ENCODE measurements around the gene FOXO3. TPM values are rescaled to one million over a fixed set of nuclear protein-coding genes. Genes with fewer than 3 reads are reported as not detected.
A peak's percentile ranks its signal among the peaks of the same experiment; 100 is the strongest.

FOXO3 gene
- total and polyA plus RNA-seq, 2 of the 13 experiments (the other 11 are each of a cell fraction or from before 2014, with no cell fraction given): 16.0 to 22.5 TPM

DNA sequence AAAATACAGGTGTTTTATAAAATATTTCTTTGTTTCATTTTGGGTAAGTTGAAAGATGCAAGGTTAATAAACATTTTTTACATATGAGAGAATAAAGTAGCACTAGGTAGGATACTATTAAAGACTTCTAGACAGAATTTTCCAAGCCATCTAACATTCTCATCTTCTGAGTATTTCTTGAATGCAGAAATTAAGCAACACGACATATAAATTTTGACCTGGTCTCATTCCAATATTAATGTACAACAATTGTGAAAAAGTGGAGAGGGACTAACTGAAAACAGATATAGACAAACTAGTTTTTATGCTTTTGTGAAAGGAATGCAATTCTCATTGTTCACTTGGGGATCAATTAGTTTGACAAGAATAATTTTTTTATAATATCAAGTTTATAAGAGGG is 11.5 kb upstream of the FOXO3 start:
- intact Hi-C loops (cut with micrococcal nuclease; ENCODE audit: unreplicated experiment) (no loop called here), in situ Hi-C loops (cut with HindIII; ENCODE audit: extremely low pct_ligation_motif_present, low pct_unique_long_range_greater_than_20kb) (no loop called here)
- no peaks in the 10 kb centered on the region for H3K9me3 ChIP-seq (ENCODE audit: low read length)
- ChIA-PET POLR2A (no interaction called here), CTCF (ENCODE audit: low intra/inter-chr PET ratio, low total read pairs) (no interaction called here)
- H3K36me3 ChIP-seq (replicated peaks in 1 of 2; ENCODE audit: control insufficient read depth in 1 of 2, insufficient read depth in 2 of 2, low read length in 2 of 2): no peaks in the 10 kb centered on the region
- DNase-seq (ENCODE audit: low spot score): no peak
- no peak for ATAC-seq
- H3K79me2 ChIP-seq (ENCODE audit: insufficient read depth, low read length): no peaks in the 10 kb centered on the region
- no peak for TF ChIP-seq SALL1 (CRISPR knock-in tag; IDR thresholded peaks at IDR 0.05)
- TF ChIP-seq MEF2D (CRISPR knock-in tag; IDR thresholded peaks at IDR 0.05): no peak
- TF ChIP-seq, protein P1, sequence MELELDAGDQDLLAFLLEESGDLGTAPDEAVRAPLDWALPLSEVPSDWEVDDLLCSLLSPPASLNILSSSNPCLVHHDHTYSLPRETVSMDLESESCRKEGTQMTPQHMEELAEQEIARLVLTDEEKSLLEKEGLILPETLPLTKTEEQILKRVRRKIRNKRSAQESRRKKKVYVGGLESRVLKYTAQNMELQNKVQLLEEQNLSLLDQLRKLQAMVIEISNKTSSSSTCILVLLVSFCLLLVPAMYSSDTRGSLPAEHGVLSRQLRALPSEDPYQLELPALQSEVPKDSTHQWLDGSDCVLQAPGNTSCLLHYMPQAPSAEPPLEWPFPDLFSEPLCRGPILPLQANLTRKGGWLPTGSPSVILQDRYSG (CRISPR knock-in tag; IDR thresholded peaks at IDR 0.05): no peak
- TF ChIP-seq ELF3 (CRISPR knock-in tag; IDR thresholded peaks at IDR 0.05): no peak
- no peak for TF ChIP-seq TBX2 (CRISPR knock-in tag; IDR thresholded peaks at IDR 0.05; ENCODE audit: borderline replicate concordance)
- TF ChIP-seq POGZ (CRISPR knock-in tag; IDR thresholded peaks at IDR 0.05): no peak
- no peak for TF ChIP-seq ZNF234 (CRISPR knock-in tag; conservative IDR thresholded peaks at IDR 0.05)
- TF ChIP-seq ZNF20 (CRISPR knock-in tag; IDR thresholded peaks at IDR 0.05): no peak
- no peak overlapping the region for H3K4me3 ChIP-seq (replicated peaks in 1 of 3; ENCODE audit: insufficient read depth in 1 of 3, low read depth in 2 of 3, low read length in 3 of 3)
- no peak for FAIRE-seq
- no peak overlapping the region for H3K4me2 ChIP-seq (ENCODE audit: low read depth, low read length)
- no peaks in the 10 kb centered on the region for H4K20me1 ChIP-seq (ENCODE audit: insufficient read depth, low read length)
- BruUV-seq (replicated peaks): no TSS peak
- no peak overlapping the region for H3K9ac ChIP-seq (ENCODE audit: insufficient read depth, low read depth, low read length)
- H3K27ac ChIP-seq (ENCODE audit: extremely low read length, insufficient read depth, low read length): no peak overlapping the region
- 0 out of 2 replicates have a peak, but pooled peaks cover 1% of the 10 kb centered on the region for H3K4me1 ChIP-seq (ENCODE audit: insufficient read depth, low read length)
- H2AFZ ChIP-seq (ENCODE audit: low read length): no peak overlapping the region
- 85% methylated on average over 1 of the region's 1 CpG for WGBS (ENCODE audit: low lambda C conversion rate)
- no peaks in the 10 kb centered on the region for H3K27me3 ChIP-seq (ENCODE audit: control insufficient read depth in 1 of 2, insufficient read depth in 2 of 2, low read length in 2 of 2)

DNA sequence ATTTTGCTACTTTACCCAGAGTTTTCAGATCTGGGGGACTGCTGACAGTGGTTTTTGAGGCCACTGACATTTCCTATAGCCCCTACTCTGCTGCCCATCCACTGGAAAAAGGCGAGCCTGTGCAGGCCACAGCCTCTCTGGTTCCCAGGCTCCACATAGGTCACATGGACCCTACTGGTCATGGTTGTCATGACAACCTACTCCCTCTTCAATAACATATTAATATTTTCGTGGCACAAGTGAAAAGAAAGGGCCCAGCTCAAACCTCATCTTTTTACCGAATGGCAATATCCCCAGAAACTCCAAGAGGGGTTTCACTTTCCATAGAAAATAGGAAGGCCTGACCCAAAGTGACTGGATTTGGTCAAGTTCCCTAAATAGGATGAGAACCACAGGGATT is 11.0 kb upstream of the FOXO3 start:
- intact Hi-C loops (cut with micrococcal nuclease; ENCODE audit: unreplicated experiment): no loop called here
- peak; percentile 41; the same call in 1 of the 3 replicates for ATAC-seq

More for the DNA sequence above, 11.0 kb upstream of the FOXO3 start:
- no peaks in the 10 kb centered on the region for H3K27me3 ChIP-seq (ENCODE audit: control insufficient read depth in 1 of 2, insufficient read depth in 2 of 2, low read length in 2 of 2)
- H3K9ac ChIP-seq (ENCODE audit: insufficient read depth, low read depth, low read length): no peak overlapping the region
- no peak for FAIRE-seq
- H3K27ac ChIP-seq (ENCODE audit: extremely low read length, insufficient read depth, low read length): no peak overlapping the region
- no peak overlapping the region for H3K4me2 ChIP-seq (ENCODE audit: low read depth, low read length)
- ChIA-PET CTCF (ENCODE audit: low intra/inter-chr PET ratio, low total read pairs) (no interaction called here), POLR2A (no interaction called here)
- H3K79me2 ChIP-seq (ENCODE audit: insufficient read depth, low read length): no peaks in the 10 kb centered on the region
- no TSS peak for BruUV-seq (replicated peaks)
- DNase-seq (ENCODE audit: low spot score): no peak
- H2AFZ ChIP-seq (ENCODE audit: low read length): no peak overlapping the region
- in situ Hi-C loops (cut with HindIII; ENCODE audit: extremely low pct_ligation_motif_present, low pct_unique_long_range_greater_than_20kb): no loop called here
- 64% methylated on average over 3 of the region's 3 CpGs for WGBS (ENCODE audit: low lambda C conversion rate)
- no peaks in the 10 kb centered on the region for H3K36me3 ChIP-seq (replicated peaks in 1 of 2; ENCODE audit: control insufficient read depth in 1 of 2, insufficient read depth in 2 of 2, low read length in 2 of 2)
- H3K4me3 ChIP-seq (replicated peaks in 1 of 3; ENCODE audit: insufficient read depth in 1 of 3, low read depth in 2 of 3, low read length in 3 of 3): no peak overlapping the region
- no peaks in the 10 kb centered on the region for H4K20me1 ChIP-seq (ENCODE audit: insufficient read depth, low read length)
- H3K9me3 ChIP-seq (ENCODE audit: low read length): no peaks in the 10 kb centered on the region
- TF ChIP-seq AKAP8 (CRISPR knock-in tag; IDR thresholded peaks at IDR 0.05) (no peak), ESRRA (CRISPR knock-in tag; IDR thresholded peaks at IDR 0.05; ENCODE audit: low read depth) (no peak), ZNF761 (CRISPR knock-in tag; conservative IDR thresholded peaks at IDR 0.05) (no peak), RFX1 (IDR thresholded peaks at IDR 0.05) (peak; percentile 59; the same call in 1 of the 2 replicates)
- TF ChIP-seq, protein P2, sequence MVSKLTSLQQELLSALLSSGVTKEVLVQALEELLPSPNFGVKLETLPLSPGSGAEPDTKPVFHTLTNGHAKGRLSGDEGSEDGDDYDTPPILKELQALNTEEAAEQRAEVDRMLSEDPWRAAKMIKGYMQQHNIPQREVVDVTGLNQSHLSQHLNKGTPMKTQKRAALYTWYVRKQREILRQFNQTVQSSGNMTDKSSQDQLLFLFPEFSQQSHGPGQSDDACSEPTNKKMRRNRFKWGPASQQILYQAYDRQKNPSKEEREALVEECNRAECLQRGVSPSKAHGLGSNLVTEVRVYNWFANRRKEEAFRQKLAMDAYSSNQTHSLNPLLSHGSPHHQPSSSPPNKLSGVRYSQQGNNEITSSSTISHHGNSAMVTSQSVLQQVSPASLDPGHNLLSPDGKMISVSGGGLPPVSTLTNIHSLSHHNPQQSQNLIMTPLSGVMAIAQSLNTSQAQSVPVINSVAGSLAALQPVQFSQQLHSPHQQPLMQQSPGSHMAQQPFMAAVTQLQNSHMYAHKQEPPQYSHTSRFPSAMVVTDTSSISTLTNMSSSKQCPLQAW (CRISPR knock-in tag; IDR thresholded peaks at IDR 0.05): no peak
- TF ChIP-seq, protein P3, sequence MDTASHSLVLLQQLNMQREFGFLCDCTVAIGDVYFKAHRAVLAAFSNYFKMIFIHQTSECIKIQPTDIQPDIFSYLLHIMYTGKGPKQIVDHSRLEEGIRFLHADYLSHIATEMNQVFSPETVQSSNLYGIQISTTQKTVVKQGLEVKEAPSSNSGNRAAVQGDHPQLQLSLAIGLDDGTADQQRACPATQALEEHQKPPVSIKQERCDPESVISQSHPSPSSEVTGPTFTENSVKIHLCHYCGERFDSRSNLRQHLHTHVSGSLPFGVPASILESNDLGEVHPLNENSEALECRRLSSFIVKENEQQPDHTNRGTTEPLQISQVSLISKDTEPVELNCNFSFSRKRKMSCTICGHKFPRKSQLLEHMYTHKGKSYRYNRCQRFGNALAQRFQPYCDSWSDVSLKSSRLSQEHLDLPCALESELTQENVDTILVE (CRISPR knock-in tag; IDR thresholded peaks at IDR 0.05): no peak
- H3K4me1 ChIP-seq (ENCODE audit: insufficient read depth, low read length): peaks cover 6% of the 10 kb centered on the region; the same call in 1 of the 2 replicates
